Right ventricle myocardium superior (tissue), 1 donor: ENCODE data around the gene CCDC68. TPM values are rescaled to one million over a fixed set of nuclear protein-coding genes. Genes with fewer than 3 reads are reported as not detected.

ENCODE experiments used
- ATAC-seq: fragments of 200-7000 bp; cut with Tn5 transposase; one replicate; pipeline ENCODE4 v1.9.1; 2020; ENCODE audit warnings: mild to moderate bottlenecking; ENCODE audit not compliant: poor library complexity
- DNase-seq: peaks from one replicate; pipeline ENCODE4 v3.0.0-alpha.2; 2020
- intact Hi-C: fragments of 100-400 bp; cut with DNase I; formaldehyde crosslinking; loops from one replicate; pipeline ENCODE4 v1.11.2; 2022
- total RNA-seq: library from RNA; stranded (reverse); fragmentation: NEBNext Ultra II Directional; extraction: Animal tissue kit (Norgen Biotek cat#: 25700); gene quantifications from one replicate; pipeline ENCODE4 v1.2.1, GENCODE V29; 2021
- donor health status: DM: no; HTN: yes; CAD: no; lungs with severe emphysema.

CCDC68 gene
- total RNA-seq, 1 donor from 2014 or later = 3.7 TPM

DNA sequence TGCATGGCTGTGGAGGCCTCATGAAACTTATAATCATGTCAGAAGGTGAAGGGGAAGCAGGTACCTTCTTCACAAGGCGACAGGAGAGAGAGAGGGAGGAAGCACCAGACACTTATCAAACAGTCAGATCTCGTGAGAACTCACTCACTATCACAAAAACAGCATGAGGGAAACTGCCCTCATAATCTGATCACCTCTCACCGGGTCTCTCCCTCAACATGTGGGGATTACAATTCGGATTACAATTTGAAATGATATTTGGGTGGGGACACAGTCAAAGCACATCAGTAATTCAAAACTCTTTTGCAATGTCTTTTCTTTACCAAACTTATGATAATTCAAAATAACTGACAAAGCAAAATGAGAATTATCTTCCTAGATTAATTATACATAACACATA, 8.5 kb upstream of the CCDC68 start:
- no peak for DNase-seq
- intact Hi-C loops = no loop called here
- ATAC-seq = no peak

DNA sequence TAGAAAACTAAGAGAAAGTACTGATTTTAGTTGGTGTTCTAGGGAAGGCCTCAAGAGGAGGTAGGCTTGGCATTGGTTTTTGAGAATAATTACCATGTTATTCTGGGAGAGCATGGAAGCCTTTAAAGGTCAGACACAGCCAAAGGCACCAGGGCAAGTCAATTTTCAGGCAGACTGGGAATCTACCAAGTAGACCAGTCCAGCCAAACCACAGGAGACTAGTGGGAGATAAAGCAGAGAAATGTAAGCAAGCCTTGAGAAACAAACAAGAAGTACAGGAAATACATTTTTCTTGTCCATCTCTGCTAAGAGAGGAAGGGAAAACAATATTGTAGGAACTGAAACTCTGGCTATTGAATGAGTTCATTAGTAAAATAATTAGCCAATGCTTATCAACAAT, 5.5 kb upstream of the CCDC68 start:
- no peak for ATAC-seq

DNA sequence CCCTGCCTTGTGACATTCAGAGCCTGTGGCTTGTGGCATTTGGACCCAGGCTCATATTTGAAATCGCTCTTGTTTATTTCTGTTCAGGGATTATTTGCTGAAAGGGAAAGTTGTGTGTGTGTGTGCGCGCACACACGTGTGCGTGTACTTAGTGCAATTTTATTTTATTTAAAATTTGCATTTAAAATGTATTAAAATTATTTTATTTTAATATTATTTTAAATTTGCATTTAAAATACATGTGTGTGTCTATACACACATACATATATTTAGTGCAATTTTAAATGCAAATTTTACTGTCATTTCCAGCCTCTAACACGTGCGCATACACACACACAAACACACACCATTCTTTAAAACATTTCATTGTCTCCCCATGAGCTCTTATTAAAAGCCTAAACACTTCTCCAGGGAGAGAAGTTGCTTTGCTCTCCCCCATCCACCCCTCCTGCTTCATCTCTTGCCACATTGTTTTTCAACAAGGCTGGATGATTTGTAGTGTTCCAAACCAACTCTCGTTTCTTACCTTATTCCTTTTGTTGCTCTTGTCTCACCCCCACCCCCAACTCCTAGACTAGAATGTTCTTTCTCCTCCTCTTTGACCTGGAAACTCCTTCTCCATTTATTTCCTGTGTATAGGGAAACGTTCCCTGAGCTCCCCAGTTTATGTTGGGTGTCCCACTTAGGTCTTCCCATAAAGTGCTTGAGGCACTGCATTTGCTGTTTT, 3.8 kb upstream of the CCDC68 start:
- intact Hi-C loops = no loop called here
- ATAC-seq = no peak
- DNase-seq = no peak

More for the DNA sequence above, 5.5 kb upstream of the CCDC68 start:
- DNase-seq = no peak
- intact Hi-C loops = no loop called here

DNA sequence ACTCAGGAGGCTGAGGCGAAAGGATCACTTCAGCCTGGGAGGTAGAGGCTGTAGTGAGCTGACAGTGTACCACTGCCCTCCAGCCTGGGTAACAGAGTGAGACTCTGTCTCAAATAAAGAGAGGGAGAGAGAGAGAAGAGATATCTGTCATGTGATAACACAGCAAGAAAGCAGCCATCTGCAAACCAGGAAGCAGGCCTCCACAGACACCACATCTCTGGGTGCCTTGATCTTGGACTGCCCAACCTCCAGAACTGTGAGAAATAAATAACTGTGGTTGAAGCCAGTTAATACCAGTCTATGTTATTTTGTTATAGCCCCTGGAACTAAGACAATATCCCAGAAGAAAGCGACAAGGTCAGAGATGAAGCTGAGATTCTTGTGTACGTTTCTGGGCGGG, 2.6 kb upstream of the CCDC68 start:
- ATAC-seq = no peak
- no peak for DNase-seq
- intact Hi-C loops = no loop called here

DNA sequence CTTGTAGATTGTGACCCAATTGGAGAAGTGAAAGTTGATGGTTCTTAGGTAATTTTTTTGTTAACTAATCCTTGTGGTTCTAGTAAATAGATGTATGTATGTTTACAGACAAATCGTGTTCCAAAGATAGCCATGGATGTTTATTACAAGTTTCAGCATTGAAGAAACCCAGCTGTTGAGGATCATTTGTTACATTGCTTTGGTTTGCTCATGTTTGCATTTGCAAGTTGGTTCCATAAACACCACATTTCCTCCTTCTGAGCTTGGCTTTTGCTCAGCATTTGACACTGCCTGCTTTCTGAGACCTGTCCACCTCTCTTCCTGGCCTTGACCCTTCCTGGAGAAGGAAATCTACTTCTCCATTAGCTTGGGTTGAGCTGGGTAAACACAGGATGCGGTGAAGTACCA, 1.8 kb upstream of the CCDC68 start:
- no peak for ATAC-seq
- intact Hi-C loops = no loop called here

DNA sequence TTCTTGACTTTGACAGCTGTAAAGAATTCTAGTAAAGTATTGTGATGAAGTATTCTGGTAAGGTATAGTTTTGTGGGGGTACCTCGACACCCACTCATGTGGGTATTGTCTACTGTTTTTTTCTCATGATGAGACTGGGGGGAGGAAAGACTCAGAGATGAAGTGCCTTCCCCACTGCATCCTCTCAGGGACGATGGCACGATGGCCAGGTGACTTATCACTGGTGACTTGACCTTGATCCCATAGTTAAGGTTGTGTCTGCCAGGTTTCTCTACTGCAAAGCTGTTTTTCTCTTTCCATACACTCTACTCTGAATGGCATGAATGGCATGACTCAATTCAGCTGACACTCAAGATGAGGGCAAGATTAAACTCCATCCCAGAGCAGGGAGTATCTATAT, 936 bp upstream of the CCDC68 start:
- no peak for DNase-seq
- ATAC-seq = no peak
- intact Hi-C loops = no loop called here

More for the DNA sequence above, 1.8 kb upstream of the CCDC68 start:
- no peak for DNase-seq

DNA sequence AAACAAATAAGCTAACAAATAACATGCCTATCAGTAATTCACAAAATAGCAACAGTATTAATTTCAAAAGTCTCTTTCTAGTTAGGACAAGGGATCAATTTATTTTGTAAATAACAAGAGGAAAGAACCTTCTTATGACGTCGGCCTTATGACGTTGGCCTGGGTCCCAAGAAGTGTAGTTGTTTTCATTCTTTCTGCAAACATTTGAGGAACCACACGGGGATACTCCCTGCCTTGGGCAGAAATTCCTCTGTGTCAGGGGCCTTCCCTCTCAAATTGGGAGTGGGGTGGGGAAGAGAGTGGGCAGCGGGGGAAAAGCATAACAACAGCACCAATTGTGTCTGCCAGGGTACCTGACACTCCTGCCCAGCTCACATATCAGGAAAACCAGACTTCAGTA, 1.3 kb downstream of the CCDC68 start:
- DNase-seq (no peak), ATAC-seq (no peak)
- intact Hi-C loops = no loop called here

DNA sequence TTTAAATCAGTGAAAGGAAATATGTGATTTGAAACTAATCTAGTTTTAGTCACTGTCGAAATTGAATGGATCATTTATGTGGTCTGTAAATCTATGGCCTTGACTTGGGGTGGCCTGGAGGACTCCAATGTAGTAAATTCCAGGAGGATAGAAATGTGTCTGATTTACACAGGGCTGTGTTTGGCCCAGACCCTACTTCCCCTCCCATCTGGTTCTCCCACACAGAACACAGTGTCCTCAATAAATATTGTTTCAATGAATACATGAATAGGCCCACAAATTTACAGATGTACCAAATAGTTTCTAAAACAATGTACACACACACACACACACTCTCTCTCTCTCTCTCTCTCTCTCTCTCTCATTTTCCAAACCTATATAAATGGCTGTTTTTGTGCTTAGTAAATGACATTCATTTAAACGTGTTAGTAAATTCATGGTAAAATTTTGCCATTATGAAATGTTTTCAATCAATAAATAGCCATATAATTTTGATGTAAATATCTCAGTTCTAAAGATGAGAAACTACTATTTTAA, 1.9 kb downstream of the CCDC68 start:
- intact Hi-C loops = no loop called here
- ATAC-seq (no peak), DNase-seq (no peak)

DNA sequence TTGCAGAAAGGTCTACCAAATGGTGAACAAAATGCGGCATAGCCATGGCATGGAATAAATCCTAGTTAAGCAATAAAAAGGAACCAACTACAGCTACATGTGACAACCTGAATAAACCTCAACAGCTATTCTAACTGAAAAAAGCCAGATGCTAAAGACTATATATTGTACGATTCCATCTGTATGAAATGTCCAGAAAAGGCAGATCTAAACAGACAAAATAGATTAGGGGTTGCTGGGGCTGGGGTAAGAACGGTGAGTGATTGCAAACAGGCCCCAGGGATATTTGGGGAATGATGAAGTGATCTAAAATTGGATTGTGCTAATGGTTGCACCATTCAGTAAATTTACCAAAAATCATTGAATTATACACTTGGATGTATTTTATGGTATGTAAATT, 2.8 kb downstream of the CCDC68 start:
- intact Hi-C loops = no loop called here
- ATAC-seq (no peak), DNase-seq (no peak)

DNA sequence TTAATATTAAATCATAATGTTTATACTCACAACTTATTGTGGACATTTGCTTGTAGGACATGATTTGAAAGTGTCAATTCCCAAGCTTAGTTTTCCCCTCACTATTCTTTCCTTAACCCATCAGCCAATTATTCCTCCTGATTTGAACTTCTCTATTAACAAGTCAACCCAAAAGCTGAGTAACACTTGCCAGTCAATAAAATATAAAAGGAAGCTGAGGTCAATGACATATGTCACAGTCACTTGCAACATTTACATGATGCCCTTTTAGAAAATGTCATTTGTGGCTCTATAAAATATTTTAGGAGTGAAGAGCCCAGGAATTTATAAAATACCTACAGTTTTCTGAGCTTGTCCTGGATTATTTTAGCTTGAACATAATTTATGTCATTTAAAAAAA, 7.2 kb downstream of the CCDC68 start:
- intact Hi-C loops = no loop called here
- ATAC-seq (no peak), DNase-seq (no peak)

DNA sequence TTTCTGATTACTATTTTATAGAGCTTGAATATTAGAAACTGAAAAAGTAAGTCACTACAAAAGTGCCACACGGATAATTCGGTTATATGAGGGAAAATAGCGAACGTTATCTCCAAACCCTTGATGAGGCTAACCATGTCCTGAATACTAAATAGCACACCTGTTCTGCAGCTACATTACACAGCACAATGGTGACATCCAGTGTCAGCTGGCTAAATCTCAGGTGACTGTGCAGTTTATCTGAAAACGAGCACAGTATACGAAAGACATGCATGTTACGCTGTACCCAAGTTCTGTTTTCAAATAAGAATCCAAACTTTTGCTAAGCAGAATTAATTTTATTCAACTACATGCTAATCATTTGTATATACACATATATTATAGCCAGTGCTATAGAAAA, 9.0 kb downstream of the CCDC68 start:
- ATAC-seq (no peak), DNase-seq (no peak)
- intact Hi-C loops = no loop called here

DNA sequence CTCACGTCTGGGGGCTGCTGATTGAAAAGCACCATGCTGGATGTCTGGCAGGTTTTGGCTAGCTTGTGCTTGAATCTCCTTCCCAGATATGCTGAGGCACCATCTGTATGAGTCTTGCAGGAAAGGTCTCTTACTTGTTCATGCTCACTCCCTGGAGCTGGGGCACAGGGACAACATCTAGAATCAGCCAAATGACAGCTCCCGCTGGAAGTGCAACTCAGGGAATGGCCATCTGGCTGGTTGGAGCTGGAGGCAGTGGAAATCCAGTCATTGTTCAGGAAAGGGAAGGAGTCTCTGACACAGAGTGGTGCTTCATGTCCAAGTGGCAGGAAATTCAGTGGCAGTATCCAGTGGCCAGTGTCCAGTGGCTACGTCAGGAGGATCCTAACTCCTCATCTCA, 9.7 kb downstream of the CCDC68 start:
- no peak for DNase-seq
- no peak for ATAC-seq
- intact Hi-C loops = loop anchor here (10.0 kb wide), 1 partner anchor 55 kb away; no protein-coding TSS in a partner anchor

DNA sequence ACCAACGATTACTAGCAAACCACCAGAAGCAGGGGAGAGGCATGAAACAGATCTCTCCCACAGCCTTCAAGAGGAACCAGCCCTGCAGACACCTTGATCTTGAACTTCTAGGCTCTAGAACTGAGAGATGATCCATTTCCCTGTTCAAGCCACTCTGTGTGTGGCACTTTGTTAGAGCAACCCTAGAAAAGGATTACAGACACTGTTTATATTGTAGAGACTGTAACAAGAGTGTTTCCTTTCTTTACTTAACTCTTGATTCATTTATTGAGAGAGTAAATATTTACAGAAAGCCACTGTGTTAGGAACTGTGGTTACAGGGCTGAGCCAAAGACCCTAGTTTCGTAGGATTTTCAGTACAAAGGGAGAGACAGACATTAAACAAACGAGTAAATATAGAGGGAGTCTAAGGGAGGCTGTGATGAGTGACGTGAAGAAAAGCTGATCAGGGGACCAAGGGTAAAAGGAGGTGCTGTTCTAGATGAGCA, 10.9 kb downstream of the CCDC68 start:
- intact Hi-C loops = loop anchor here (10.0 kb wide), 1 partner anchor 56 kb away; no protein-coding TSS in a partner anchor
- ATAC-seq (no peak), DNase-seq (no peak)

DNA sequence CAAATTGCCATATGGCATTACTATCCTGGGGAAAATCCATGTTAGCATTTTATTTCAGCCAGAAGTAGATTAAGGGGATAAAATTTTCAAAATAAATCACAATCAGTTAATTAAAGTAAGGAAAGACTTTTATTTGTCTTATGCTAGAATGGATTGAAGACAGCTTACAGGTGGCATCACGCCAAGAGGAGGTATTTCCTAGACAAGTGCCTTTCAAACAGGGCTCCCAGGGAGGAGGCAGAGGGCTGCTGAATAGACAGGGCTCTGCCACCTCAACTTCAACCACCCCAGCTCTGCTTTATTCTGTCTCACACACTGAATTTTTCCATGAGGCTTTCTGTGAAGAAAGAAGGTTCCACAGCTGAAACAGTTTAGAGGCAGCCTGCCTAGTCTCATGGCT, 12.2 kb downstream of the CCDC68 start:
- intact Hi-C loops = loop anchor here (10.0 kb wide), 1 partner anchor 58 kb away; no protein-coding TSS in a partner anchor
- DNase-seq (no peak), ATAC-seq (peak; percentile 52)

DNA sequence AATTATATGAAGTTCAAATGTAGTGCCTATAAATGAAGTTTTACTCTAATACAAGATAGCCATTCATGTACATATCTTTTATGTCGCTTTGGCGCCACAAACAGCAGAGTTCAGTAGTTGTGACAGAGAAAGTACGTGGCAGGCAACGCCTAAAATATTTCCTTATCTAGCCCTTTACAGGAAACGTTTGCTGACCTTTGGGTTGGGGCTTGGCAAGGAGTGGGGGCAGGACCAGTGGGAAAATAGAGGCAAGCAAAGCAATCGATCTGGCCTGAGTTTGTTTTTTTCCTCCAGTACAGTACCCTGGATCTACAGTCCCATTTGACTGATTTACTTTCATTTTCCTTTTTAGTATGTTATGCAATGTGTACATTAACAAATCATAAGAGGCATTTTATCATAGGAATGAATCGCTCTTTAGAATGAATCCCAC, 13.1 kb downstream of the CCDC68 start:
- intact Hi-C loops = loop anchor here (10.0 kb wide), 1 partner anchor 59 kb away; no protein-coding TSS in a partner anchor
- peak; percentile 91 for ATAC-seq

DNA sequence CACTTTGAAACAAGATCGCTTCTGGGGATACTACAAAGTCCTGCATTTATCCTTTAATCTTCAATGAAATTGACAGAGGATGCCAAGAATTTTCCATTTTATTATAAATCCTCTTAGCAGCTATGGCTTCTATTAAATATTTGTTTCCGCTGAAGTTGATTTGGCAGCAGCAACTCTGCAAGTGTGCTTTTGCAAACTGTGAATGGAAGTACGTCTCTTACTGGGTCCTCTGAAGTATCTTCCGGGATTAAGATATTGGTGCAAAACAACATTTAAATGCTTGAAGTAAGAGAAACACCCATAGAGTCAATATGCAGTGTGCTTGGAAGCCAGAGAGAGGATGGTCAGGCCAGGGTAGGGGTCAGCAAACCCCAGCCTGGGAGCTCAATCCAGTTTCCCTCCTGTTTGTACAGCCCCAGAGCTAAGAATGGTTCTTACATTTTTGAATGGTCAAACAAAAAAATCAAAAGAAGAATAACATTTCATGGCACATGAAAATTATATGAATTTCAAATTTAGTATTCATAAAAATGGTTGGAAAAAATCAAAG, 13.6 kb downstream of the CCDC68 start:
- intact Hi-C loops = loop anchor here (10.0 kb wide), 1 partner anchor 59 kb away; no protein-coding TSS in a partner anchor
- no peak for DNase-seq
- ATAC-seq = no peak

More for the DNA sequence above, 13.1 kb downstream of the CCDC68 start:
- DNase-seq = peak; percentile 44

DNA sequence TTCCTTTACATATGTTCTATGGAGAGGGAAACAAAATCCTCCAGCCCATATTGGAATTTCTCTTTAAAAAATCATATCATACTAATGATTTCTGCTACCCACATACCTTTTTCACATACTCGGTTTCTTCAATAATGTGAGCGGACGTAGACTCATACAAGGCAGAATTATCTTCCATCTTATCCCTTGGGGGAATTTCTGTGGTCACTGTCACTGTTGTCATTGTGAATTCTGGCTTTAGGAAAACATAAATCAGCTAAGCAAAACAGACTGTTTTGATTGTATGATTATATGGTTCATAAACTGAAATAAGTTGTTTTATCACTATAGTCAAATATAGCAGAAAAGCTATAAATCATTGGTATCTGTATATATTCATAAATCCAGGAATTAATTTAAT, 16.7 kb downstream of the CCDC68 start:
- DNase-seq (no peak), ATAC-seq (no peak)
- intact Hi-C loops = loop anchor here (10.0 kb wide), 1 partner anchor 62 kb away; no protein-coding TSS in a partner anchor

DNA sequence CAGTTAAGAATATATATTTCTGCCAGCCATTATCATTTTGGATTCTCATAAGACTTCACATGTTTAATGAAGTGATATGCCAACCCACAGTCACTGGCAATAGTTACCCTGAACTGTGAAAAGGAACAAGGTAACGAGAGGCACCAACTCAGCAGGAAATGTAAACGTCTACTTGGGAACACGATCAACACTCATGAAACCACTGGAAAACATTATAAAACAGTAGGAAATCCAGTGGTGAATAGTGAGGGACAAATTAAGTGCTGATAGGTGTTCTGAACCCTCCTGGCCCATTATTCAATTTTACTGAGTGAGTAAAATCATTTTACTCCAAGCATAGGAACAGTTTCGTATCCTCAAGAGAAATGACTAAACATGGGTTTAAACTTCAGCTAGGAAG, 17.1 kb downstream of the CCDC68 start:
- ATAC-seq = no peak
- DNase-seq = no peak
- intact Hi-C loops = loop anchor here (10.0 kb wide), 1 partner anchor 63 kb away; no protein-coding TSS in a partner anchor

DNA sequence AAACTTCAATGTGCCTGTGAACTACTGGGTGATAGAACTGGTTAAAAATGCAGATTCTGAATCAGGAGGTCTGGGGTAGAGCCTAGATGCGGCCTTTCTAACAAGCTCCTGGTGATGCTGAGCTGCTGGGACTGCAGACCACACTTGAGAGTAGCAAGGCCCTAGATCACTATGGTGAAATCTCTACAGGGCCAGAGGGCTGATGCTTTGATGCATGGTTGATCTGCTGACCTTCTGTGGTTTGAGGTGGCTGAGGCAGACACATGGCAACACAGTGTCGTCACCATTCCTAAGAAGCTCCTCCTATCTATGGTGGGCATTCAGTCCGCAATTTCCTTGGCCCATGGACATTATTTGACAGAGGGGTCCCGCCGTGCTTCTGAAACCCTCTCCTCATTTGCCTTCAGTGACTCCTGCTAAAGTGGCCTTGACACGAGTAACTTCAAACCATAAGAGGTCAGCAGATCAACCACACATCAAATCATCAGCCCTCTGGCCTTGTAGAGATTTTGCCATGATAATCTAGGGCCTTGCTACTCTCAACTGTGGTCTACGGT, 19.8 kb downstream of the CCDC68 start:
- no peak for ATAC-seq
- DNase-seq = no peak
- intact Hi-C loops = no loop called here

DNA sequence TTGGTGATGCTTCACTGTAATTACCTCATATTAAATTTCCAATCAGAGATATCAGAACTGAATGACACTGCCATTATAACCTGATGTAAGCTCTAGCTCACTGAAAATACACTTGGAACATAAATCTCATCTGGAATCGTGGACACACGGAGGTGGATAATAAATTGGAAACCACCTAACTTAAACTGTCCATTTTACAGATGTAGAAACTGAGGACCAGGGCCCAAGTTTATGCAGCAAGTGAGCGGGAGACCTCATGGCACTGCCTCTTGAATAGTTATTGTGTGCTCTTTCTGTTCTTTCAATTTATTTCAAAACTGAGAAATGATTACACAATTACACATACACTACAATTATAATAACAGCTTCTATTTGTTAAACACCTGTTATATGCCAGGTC, 20.8 kb downstream of the CCDC68 start:
- intact Hi-C loops = no loop called here
- DNase-seq (no peak), ATAC-seq (no peak)
